ENCODE results near the gene MAD1L1. TPM values are rescaled to one million over a fixed set of nuclear protein-coding genes. Genes with fewer than 3 reads are reported as not detected.

The MAD1L1 gene
- total RNA-seq, 1 donor from 2014 or later = 32.3 TPM

GRCh38 chr7:2132243-2132642 is 100.5 kb downstream of the MAD1L1 start:
- TF ChIP-seq EZH2 (IDR thresholded peaks at IDR 0.05; ENCODE audit: insufficient read depth, low read length) (no peak), CTCF (IDR thresholded peaks at IDR 0.05; ENCODE audit: insufficient read depth, low read depth, low read length) (no peak)
- H3K27me3 Mint-ChIP-seq (ENCODE audit: low read depth, unreplicated experiment) = no peaks in the 10 kb centered on the region
- Histone ChIP-seq H4K20me1 (ENCODE audit: insufficient read depth, low read length) (peaks cover 9% of the 10 kb centered on the region), H3K36me3 (ENCODE audit: insufficient read depth, low read length) (no peaks in the 10 kb centered on the region), H3K9ac (ENCODE audit: low read length) (no peak overlapping the region), H3K4me3 (ENCODE audit: insufficient read depth, low read depth, low read length) (no peak overlapping the region), H3K4me1 (ENCODE audit: insufficient read depth, low read length) (no peaks in the 10 kb centered on the region), H3K4me2 (ENCODE audit: low read length) (no peak overlapping the region), H3K79me2 (ENCODE audit: insufficient read depth, low read length) (no peaks in the 10 kb centered on the region), H3K27me3 (ENCODE audit: insufficient read depth, low read length) (no peaks in the 10 kb centered on the region), H3K9me3 (ENCODE audit: insufficient read depth, low read depth, low read length) (no peaks in the 10 kb centered on the region), H3K27ac (ENCODE audit: low read depth, low read length) (no peak overlapping the region), H2AFZ (ENCODE audit: low read depth, low read length) (no peak overlapping the region)
- H3K4me1 Mint-ChIP-seq (ENCODE audit: low read depth, unreplicated experiment) = no peaks in the 10 kb centered on the region
- H3K27ac Mint-ChIP-seq (ENCODE audit: unreplicated experiment) = no peak overlapping the region
- peaks cover 16% of the 10 kb centered on the region for H3K36me3 Mint-ChIP-seq (ENCODE audit: low read depth, unreplicated experiment)
- no peaks in the 10 kb centered on the region for H3K9me3 Mint-ChIP-seq (ENCODE audit: unreplicated experiment)
- no peak for FAIRE-seq
- DNase-seq (ENCODE audit: low read depth) = no peak
- no peak overlapping the region for H3K4me3 Mint-ChIP-seq (ENCODE audit: unreplicated experiment)

- DNase-seq (ENCODE audit: low read depth) (no peak), FAIRE-seq (no peak)
- no peaks in the 10 kb centered on the region for H3K36me3 ChIP-seq (ENCODE audit: insufficient read depth, low read length)
- no peak overlapping the region for H3K4me2 ChIP-seq (ENCODE audit: low read length)
- H2AFZ ChIP-seq (ENCODE audit: low read depth, low read length) = no peak overlapping the region
- no peak overlapping the region for H3K9ac ChIP-seq (ENCODE audit: low read length)
- TF ChIP-seq CTCF (IDR thresholded peaks at IDR 0.05; ENCODE audit: insufficient read depth, low read depth, low read length) (no peak), EZH2 (IDR thresholded peaks at IDR 0.05; ENCODE audit: insufficient read depth, low read length) (no peak)
- no peaks in the 10 kb centered on the region for H3K79me2 ChIP-seq (ENCODE audit: insufficient read depth, low read length)
- H3K4me3 ChIP-seq (ENCODE audit: insufficient read depth, low read depth, low read length) = no peak overlapping the region
- Mint-ChIP-seq H3K27me3 (ENCODE audit: low read depth, unreplicated experiment) (no peaks in the 10 kb centered on the region), H3K27ac (ENCODE audit: unreplicated experiment) (no peak overlapping the region), H3K36me3 (ENCODE audit: low read depth, unreplicated experiment) (peaks cover 16% of the 10 kb centered on the region), H3K4me1 (ENCODE audit: low read depth, unreplicated experiment) (no peaks in the 10 kb centered on the region), H3K9me3 (ENCODE audit: unreplicated experiment) (no peaks in the 10 kb centered on the region), H3K4me3 (ENCODE audit: unreplicated experiment) (no peak overlapping the region)
- no peaks in the 10 kb centered on the region for H3K27me3 ChIP-seq (ENCODE audit: insufficient read depth, low read length)
- H3K4me1 ChIP-seq (ENCODE audit: insufficient read depth, low read length) = no peaks in the 10 kb centered on the region
- H4K20me1 ChIP-seq (ENCODE audit: insufficient read depth, low read length) = peaks cover 9% of the 10 kb centered on the region
- no peaks in the 10 kb centered on the region for H3K9me3 ChIP-seq (ENCODE audit: insufficient read depth, low read depth, low read length)
- H3K27ac ChIP-seq (ENCODE audit: low read depth, low read length) = no peak overlapping the region
Observed at GRCh38 chr7:2131800-2132199, 100.9 kb downstream of the MAD1L1 start.

- H3K4me1 Mint-ChIP-seq (ENCODE audit: low read depth, unreplicated experiment) = no peaks in the 10 kb centered on the region
- Histone ChIP-seq H3K4me2 (ENCODE audit: low read length) (no peak overlapping the region), H3K27ac (ENCODE audit: low read depth, low read length) (no peak overlapping the region)
Observed at GRCh38 chr7:2131341-2131740, 101.4 kb downstream of the MAD1L1 start.

More at GRCh38 chr7:2131341-2131740, 101.4 kb downstream of the MAD1L1 start:
- no peaks in the 10 kb centered on the region for H3K9me3 Mint-ChIP-seq (ENCODE audit: unreplicated experiment)
- H3K27me3 ChIP-seq (ENCODE audit: insufficient read depth, low read length) = no peaks in the 10 kb centered on the region
- TF ChIP-seq EZH2 (IDR thresholded peaks at IDR 0.05; ENCODE audit: insufficient read depth, low read length) (no peak), CTCF (IDR thresholded peaks at IDR 0.05; ENCODE audit: insufficient read depth, low read depth, low read length) (no peak)
- no peaks in the 10 kb centered on the region for H3K36me3 ChIP-seq (ENCODE audit: insufficient read depth, low read length)
- peaks cover 16% of the 10 kb centered on the region for H3K36me3 Mint-ChIP-seq (ENCODE audit: low read depth, unreplicated experiment)
- no peaks in the 10 kb centered on the region for H3K4me1 ChIP-seq (ENCODE audit: insufficient read depth, low read length)
- H2AFZ ChIP-seq (ENCODE audit: low read depth, low read length) = no peak overlapping the region
- H3K4me3 Mint-ChIP-seq (ENCODE audit: unreplicated experiment) = no peak overlapping the region
- H3K27me3 Mint-ChIP-seq (ENCODE audit: low read depth, unreplicated experiment) = no peaks in the 10 kb centered on the region
- no peak overlapping the region for H3K27ac Mint-ChIP-seq (ENCODE audit: unreplicated experiment)
- no peak for DNase-seq (ENCODE audit: low read depth)
- no peak overlapping the region for H3K4me3 ChIP-seq (ENCODE audit: insufficient read depth, low read depth, low read length)
- H3K9ac ChIP-seq (ENCODE audit: low read length) = no peak overlapping the region
- no peak for FAIRE-seq
- H3K79me2 ChIP-seq (ENCODE audit: insufficient read depth, low read length) = no peaks in the 10 kb centered on the region
- H4K20me1 ChIP-seq (ENCODE audit: insufficient read depth, low read length) = peaks cover 6% of the 10 kb centered on the region
- no peaks in the 10 kb centered on the region for H3K9me3 ChIP-seq (ENCODE audit: insufficient read depth, low read depth, low read length)
